Tibial nerve (tissue), 4 donors: ENCODE data around the gene DLST. TPM values are rescaled to one million over a fixed set of nuclear protein-coding genes. Genes with fewer than 3 reads are reported as not detected.

Experiments
- DNase-seq, 2 donors: peaks; one replicate each; pipeline ENCODE4 v3.0.0-alpha.2; 2019; ENCODE audit warnings: low spot score in 2 of 2
- H3K27ac ChIP-seq, 4 donors: fragments of 200-600 bp; sonication (generic) in 3 of 4; one replicate each; pipeline ENCODE4 v1.5.1; 2017 to 2019; ENCODE audit warnings: mild to moderate bottlenecking in 1 of 4
- H3K27me3 ChIP-seq, 2 donors: fragments of 200-600 bp; sonication (generic) in 1 of 2; one replicate each; pipeline versions ENCODE4 v1.5.1 to v1.6.0; 2017 to 2019
- H3K36me3 ChIP-seq, 3 donors: fragments of 200-600 bp; sonication (generic); one replicate each; pipeline ENCODE4 v1.5.1; 2018 to 2019
- H3K4me1 ChIP-seq, 4 donors: fragments of 200-600 bp; sonication (generic) in 3 of 4; one replicate each; pipeline ENCODE4 v1.5.1; 2017 to 2019
- H3K4me3 ChIP-seq, 4 donors: fragments of 200-600 bp; sonication (generic) in 3 of 4; one replicate each; pipeline ENCODE4 v1.5.1; 2017 to 2019; ENCODE audit warnings: mild to moderate bottlenecking in 1 of 4, moderate library complexity in 1 of 4
- H3K9me3 ChIP-seq, 4 donors: fragments of 200-600 bp; sonication (generic) in 3 of 4; one replicate each; pipeline ENCODE4 v1.5.1; 2017 to 2019
- CTCF ChIP-seq, 5 experiments: fragments of 200-600 bp in 3 of 5; fragments of 450-650 bp in 2 of 5; sonication (generic) in 3 of 5; IDR thresholded peaks; one replicate each; pipeline ENCODE4 v1.5.1; 2016 to 2019; ENCODE audit warnings: antibody characterized with exemption in 5 of 5, mild to moderate bottlenecking in 3 of 5, moderate library complexity in 2 of 5
- EP300 ChIP-seq, 2 donors: sonication (generic); formaldehyde crosslinking; IDR thresholded peaks; one replicate each; pipeline ENCODE4 v1.6.1; 2017; ENCODE audit warnings: antibody characterized with exemption in 2 of 2, mild to moderate bottlenecking in 1 of 2
- POLR2A ChIP-seq, 2 donors: fragments of 450-650 bp; IDR thresholded peaks; one replicate each; pipeline ENCODE4 v1.6.1; 2017; ENCODE audit warnings: antibody characterized with exemption in 2 of 2, mild to moderate bottlenecking in 2 of 2, moderate library complexity in 2 of 2
- WGBS, 2 donors: methylation state at CpG; one replicate each; pipeline ENCODE4 v1.1.5; 2018; 5-methylcytosine and 5-hydroxymethylcytosine counted together
- total RNA-seq, 4 donors: library from RNA; depleted of rRNA; stranded (reverse); fragments of >200 nt; gene quantifications; one replicate each; pipeline ENCODE4 v1.1.0, GENCODE V29; 2016

Gene DLST
- total RNA-seq, 4 donors from 2014 or later, result 73.5 to 94.8 (median 87.2) TPM

- 42 to 51% methylated on average over 17 of the region's 17 CpGs for WGBS, 2 donors
- Histone ChIP-seq H3K9me3 (no peaks in the 10 kb centered on the region), H3K27me3 (no peaks in the 10 kb centered on the region), H3K4me3 (no peak overlapping the region), H3K36me3 (peaks cover 0 to 20% (median 0%) of the 10 kb centered on the region in 3 donors), H3K27ac (peak overlapping the region in 3 of 4 donors; percentile 2 to 60 (median 37)), H3K4me1 (peaks cover 0 to 37% (median 17%) of the 10 kb centered on the region in 4 donors)
- peak; percentile 70 to 86 for DNase-seq
- TF ChIP-seq POLR2A (IDR thresholded peaks at IDR 0.05), result no peak
- TF ChIP-seq EP300 (IDR thresholded peaks at IDR 0.05), result peak in 1 of 2 donors; percentile 22
- TF ChIP-seq CTCF (IDR thresholded peaks at IDR 0.05), result peak; percentile 91 to 93 (median 91)
Measured at GRCh38 chr14:74945852-74946658, 64.3 kb downstream of the DLST start.

- Histone ChIP-seq H3K9me3 (no peaks in the 10 kb centered on the region), H3K4me3 (no peak overlapping the region), H3K27me3 (no peaks in the 10 kb centered on the region), H3K36me3 (peaks cover 0 to 20% (median 0%) of the 10 kb centered on the region in 3 donors), H3K4me1 (peaks cover 0 to 36% (median 10%) of the 10 kb centered on the region in 4 donors), H3K27ac (peak overlapping the region in 2 of 4 donors; percentile 37 to 60)
- no peak for DNase-seq
- TF ChIP-seq POLR2A (IDR thresholded peaks at IDR 0.05), result no peak
- TF ChIP-seq CTCF (IDR thresholded peaks at IDR 0.05), result peak in 2 of 5 experiments; percentile 1 to 8
- peak in 1 of 2 donors; percentile 4 for TF ChIP-seq EP300 (IDR thresholded peaks at IDR 0.05)
- WGBS, 2 donors, result 14 to 27% methylated on average over 5 of the region's 5 CpGs
Measured at GRCh38 chr14:74946659-74947281, 65.1 kb downstream of the DLST start.

GRCh38 chr14:74947353-74948227 lies 65.9 kb downstream of the DLST start:
- DNase-seq, result no peak
- Histone ChIP-seq H3K4me1 (peaks cover 0 to 31% (median 3%) of the 10 kb centered on the region in 4 donors), H3K27me3 (no peaks in the 10 kb centered on the region), H3K27ac (peak overlapping the region in 2 of 4 donors; percentile 37 to 60), H3K9me3 (no peaks in the 10 kb centered on the region), H3K36me3 (peaks cover 0 to 15% (median 0%) of the 10 kb centered on the region in 3 donors), H3K4me3 (no peak overlapping the region)
- no peak for TF ChIP-seq CTCF (IDR thresholded peaks at IDR 0.05)
- WGBS, 2 donors, result 92 to 93% methylated on average over 13 of the region's 13 CpGs

- no peak for DNase-seq
- no peak overlapping the region for H3K27ac ChIP-seq
- peaks cover 0 to 15% (median 0%) of the 10 kb centered on the region in 3 donors for H3K36me3 ChIP-seq
- TF ChIP-seq POLR2A (IDR thresholded peaks at IDR 0.05), result no peak
- TF ChIP-seq CTCF (IDR thresholded peaks at IDR 0.05), result no peak
- TF ChIP-seq EP300 (IDR thresholded peaks at IDR 0.05), result no peak
- no peaks in the 10 kb centered on the region for H3K27me3 ChIP-seq
- H3K9me3 ChIP-seq, result no peaks in the 10 kb centered on the region
- H3K4me3 ChIP-seq, result no peak overlapping the region
- H3K4me1 ChIP-seq, result peaks cover 0 to 28% (median 2%) of the 10 kb centered on the region in 4 donors
- 82 to 83% methylated on average over 20 to 23 of the region's 23 CpGs for WGBS, 2 donors
Measured at GRCh38 chr14:74948228-74949175, 66.8 kb downstream of the DLST start.
